ENCODE results near the gene SLMAP. TPM values are rescaled to one million over a fixed set of nuclear protein-coding genes. Genes with fewer than 3 reads are reported as not detected.

Gene SLMAP
- polyA plus RNA-seq, 2 of the 4 experiments (the other 2 are of a cell fraction), result 15.2 to 33.1 TPM

GRCh38 chr3:57974796-57975388 is 218.8 kb downstream of the SLMAP start (continued):
- peak; percentile 9; the same call in 1 of the 2 replicates for TF ChIP-seq FOXS1 (CRISPR knock-in tag; IDR thresholded peaks at IDR 0.05)
- peak; percentile 74; the same call in 1 of the 2 replicates for TF ChIP-seq HOXB5 (CRISPR knock-in tag; IDR thresholded peaks at IDR 0.05)
- TF ChIP-seq GATA3 (IDR thresholded peaks at IDR 0.05; ENCODE audit: borderline replicate concordance), result peak; percentile 95
- peak; percentile 87 for TF ChIP-seq HOXB13 (CRISPR knock-in tag; IDR thresholded peaks at IDR 0.05; ENCODE audit: low read depth)
- peak; percentile 80 for TF ChIP-seq ATOH8 (CRISPR knock-in tag; IDR thresholded peaks at IDR 0.05; ENCODE audit: low read depth)
- no peak for TF ChIP-seq RFX5 (IDR thresholded peaks at IDR 0.05)
- no peak; the same call in 2 of the 3 replicates for TF ChIP-seq SMC3 (IDR thresholded peaks at IDR 0.05)
- no peak for TF ChIP-seq HMGXB4 (CRISPR knock-in tag; IDR thresholded peaks at IDR 0.05; ENCODE audit: borderline replicate concordance)
- peak; percentile 80 for TF ChIP-seq FOSL2 (IDR thresholded peaks at IDR 0.05)
- TF ChIP-seq FOSL2 (CRISPR knock-in tag; IDR thresholded peaks at IDR 0.05), result peak; percentile 96
- no peak for TF ChIP-seq PHF8 (IDR thresholded peaks at IDR 0.05; ENCODE audit: borderline replicate concordance, low read depth)
- no peak for TF ChIP-seq NR3C1 (IDR thresholded peaks at IDR 0.05)
- no peak for TF ChIP-seq HDAC2 (IDR thresholded peaks at IDR 0.05)
- no peak for TF ChIP-seq EHMT2 (IDR thresholded peaks at IDR 0.05; ENCODE audit: low read depth)
- peak; percentile 65; the same call in 1 of the 2 replicates for TF ChIP-seq EHF (CRISPR knock-in tag; IDR thresholded peaks at IDR 0.05)
- TF ChIP-seq MYC (IDR thresholded peaks at IDR 0.05; ENCODE audit: borderline replicate concordance, low read length), result no peak
- no peak; the same call in 1 of the 2 replicates for TF ChIP-seq ESRRA (IDR thresholded peaks at IDR 0.05; ENCODE audit: borderline replicate concordance, low read length)
- TF ChIP-seq KDM5A (IDR thresholded peaks at IDR 0.05), result no peak
- no peak; the same call in 1 of the 2 replicates for TF ChIP-seq PBX3 (IDR thresholded peaks at IDR 0.05)
- 0 out of 2 replicates have a peak, but pooled peaks have one; percentile 54 for TF ChIP-seq FOSB (CRISPR knock-in tag; IDR thresholded peaks at IDR 0.05)
- TF ChIP-seq CTCF (IDR thresholded peaks at IDR 0.05), result no peak
- TF ChIP-seq CBX2 (IDR thresholded peaks at IDR 0.05; ENCODE audit: borderline replicate concordance, low read depth), result no peak
- peak; percentile 88 for TF ChIP-seq JUNB (IDR thresholded peaks at IDR 0.05)
- no peak for TF ChIP-seq KDM1A (IDR thresholded peaks at IDR 0.05; ENCODE audit: low read depth)
- TF ChIP-seq RCOR1 (IDR thresholded peaks at IDR 0.05; ENCODE audit: low read depth, low read length), result no peak
- TF ChIP-seq RAD21 (conservative IDR thresholded peaks at IDR 0.05 in 1 of 2, IDR thresholded peaks at IDR 0.05 in 1 of 2), result peak; percentile 29 to 47; a peak in 2 of 5 replicates
- TF ChIP-seq RNF2 (IDR thresholded peaks at IDR 0.05; ENCODE audit: borderline replicate concordance, low read depth), result no peak
- TF ChIP-seq CHD4 (IDR thresholded peaks at IDR 0.05; ENCODE audit: borderline replicate concordance), result no peak
- no peak for TF ChIP-seq ZNF302 (CRISPR knock-in tag; IDR thresholded peaks at IDR 0.05)
- no peak for TF ChIP-seq BHLHE40 (IDR thresholded peaks at IDR 0.05; ENCODE audit: low read depth, low read length)
- no peak for TF ChIP-seq POLR2AphosphoS2 (conservative IDR thresholded peaks at IDR 0.05; ENCODE audit: low read length)
- peak; percentile 58; the same call in 1 of the 2 replicates for TF ChIP-seq USF2 (IDR thresholded peaks at IDR 0.05)
- TF ChIP-seq ZFP36 (IDR thresholded peaks at IDR 0.05; ENCODE audit: borderline replicate concordance, partially characterized antibody), result no peak
- peak; percentile 85 for TF ChIP-seq MAX (IDR thresholded peaks at IDR 0.05)
- no peak; the same call in 2 of the 3 replicates for TF ChIP-seq BCL3 (IDR thresholded peaks at IDR 0.05)
- peak; percentile 89 to 90 for TF ChIP-seq JUN (IDR thresholded peaks at IDR 0.05)
